HL-60 (cell line): Measurements from ENCODE around the gene CHST13.

Experiments
- CTCF ChIP-seq: IDR thresholded peaks from one replicate; pipeline ENCODE4 v1.5.1; 2011; ENCODE audit warnings: low read length, control low read depth, inconsistent platforms; ENCODE audit not compliant: insufficient read depth
- GABPA ChIP-seq: IDR thresholded peaks from 2 replicates; pipeline ENCODE4 v1.6.1; 2012; ENCODE audit warnings: low read depth
- POLR2AphosphoS5 ChIP-seq: IDR thresholded peaks from 2 replicates; pipeline ENCODE4 v1.6.1; 2012; ENCODE audit warnings: low read depth
- REST ChIP-seq: IDR thresholded peaks from 2 replicates; pipeline ENCODE4 v1.6.1; 2012; ENCODE audit warnings: low read depth; ENCODE audit not compliant: insufficient replicate concordance
- SPI1 ChIP-seq: IDR thresholded peaks from 2 replicates; pipeline ENCODE4 v1.6.1; 2012; ENCODE audit warnings: low read depth, mild to moderate bottlenecking, borderline replicate concordance

DNA sequence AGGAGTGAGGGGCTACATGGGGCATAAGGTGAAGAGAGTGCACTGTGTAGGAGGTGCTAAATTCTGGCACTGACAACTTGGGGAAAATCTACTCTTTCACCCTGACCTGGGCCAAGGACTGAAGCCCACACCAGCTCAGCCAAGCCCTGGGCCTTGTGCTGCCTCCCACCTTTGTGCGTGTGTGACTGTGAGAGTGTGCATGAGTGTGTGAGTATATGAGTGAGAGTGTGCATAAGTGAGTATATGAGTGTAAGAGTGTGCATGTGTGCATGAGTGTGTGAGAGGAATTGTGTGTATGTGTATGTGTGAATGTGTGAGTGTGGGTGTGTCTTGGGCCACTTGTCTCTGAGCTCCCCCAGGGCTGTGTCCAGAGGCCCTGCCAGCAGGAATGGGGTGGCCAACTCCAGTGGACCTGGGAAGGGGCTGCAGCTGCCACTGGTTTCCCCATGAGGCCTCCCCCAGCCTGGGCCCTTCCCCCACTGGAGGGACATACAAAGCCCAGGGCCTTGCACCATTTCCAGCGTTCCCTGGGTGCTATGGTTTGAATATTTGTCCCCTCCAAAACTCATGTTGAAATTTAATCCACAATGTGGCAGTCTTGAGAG lies 19.6 kb downstream of the CHST13 start:
- TF ChIP-seq REST (no peak), CTCF (no peak), POLR2AphosphoS5 (no peak), GABPA (no peak), SPI1 (no peak)
